Spleen (tissue), 11 donors: ENCODE measurements around the gene ENTR1. TPM values are rescaled to one million over a fixed set of nuclear protein-coding genes. Genes with fewer than 3 reads are reported as not detected.

ENCODE experiments used
- DNase-seq: peaks from one replicate; pipeline ENCODE4 v3.0.0-alpha.2; 2020
- H3K27ac ChIP-seq, 8 donors: fragments of 200-600 bp; sonication (generic) in 7 of 8; 1 replicate in 4 of 8; 2 replicates in 4 of 8; pipeline versions ENCODE4 v1.5.0 to v1.8.0; 2016 to 2021; ENCODE audit warnings: inconsistent platforms in 4 of 8, mild to moderate bottlenecking in 4 of 8, moderate library complexity in 1 of 8
- H3K27me3 ChIP-seq, 7 donors: fragments of 200-600 bp; sonication (generic) in 6 of 7; replicated peaks in 1 of 7; 1 replicate in 4 of 7; 2 replicates in 3 of 7; pipeline versions ENCODE4 v1.5.0 to v1.8.0; 2016 to 2021; ENCODE audit warnings: inconsistent platforms in 3 of 7, mild to moderate bottlenecking in 1 of 7
- H3K36me3 ChIP-seq, 6 donors: fragments of 200-600 bp; sonication (generic) in 5 of 6; 1 replicate in 4 of 6; 2 replicates in 2 of 6; pipeline versions ENCODE4 v1.5.0 to v1.8.0; 2016 to 2021; ENCODE audit warnings: inconsistent platforms in 2 of 6
- H3K4me1 ChIP-seq, 6 donors: fragments of 200-600 bp; sonication (generic) in 5 of 6; 1 replicate in 3 of 6; 2 replicates in 3 of 6; pipeline versions ENCODE4 v1.5.0 to v1.8.0; 2016 to 2021; ENCODE audit warnings: inconsistent platforms in 3 of 6
- H3K4me3 ChIP-seq, 8 donors: fragments of 200-600 bp; sonication (generic) in 7 of 8; 1 replicate in 4 of 8; 2 replicates in 4 of 8; pipeline versions ENCODE4 v1.5.0 to v1.8.0; 2016 to 2021; ENCODE audit warnings: inconsistent platforms in 4 of 8, mild to moderate bottlenecking in 4 of 8, moderate library complexity in 2 of 8
- H3K9me3 ChIP-seq, 8 donors: fragments of 200-600 bp; sonication (generic) in 7 of 8; 1 replicate in 4 of 8; 2 replicates in 4 of 8; pipeline versions ENCODE4 v1.5.0 to v1.8.0; 2016 to 2021; ENCODE audit warnings: inconsistent platforms in 4 of 8
- CTCF ChIP-seq, 11 experiments: fragments of 200-600 bp in 7 of 11; fragments of 450-650 bp in 4 of 11; sonication (generic) in 4 of 11; IDR thresholded peaks in 8 of 11; conservative IDR thresholded peaks in 3 of 11; 1 replicate in 7 of 11; 2 replicates in 4 of 11; pipeline versions ENCODE4 v1.4.0 to v1.8.0; 2016 to 2021; ENCODE audit warnings: antibody characterized with exemption in 11 of 11, inconsistent platforms in 4 of 11, mild to moderate bottlenecking in 1 of 11
- POLR2A ChIP-seq, 3 donors: fragments of 450-650 bp; IDR thresholded peaks; one replicate each; pipeline ENCODE4 v1.5.1; 2017; ENCODE audit warnings: antibody characterized with exemption in 3 of 3, mild to moderate bottlenecking in 1 of 3
- POLR2AphosphoS5 ChIP-seq, 3 donors: sonication (generic); formaldehyde crosslinking; IDR thresholded peaks; one replicate each; pipeline ENCODE4 v1.5.1; 2017; ENCODE audit warnings: antibody characterized with exemption in 3 of 3
- WGBS, 5 donors: extraction: QIAGEN DNeasy Blood & Tissue Kit in 3 of 5; methylation state at CpG; one replicate each; pipeline versions ENCODE4 v1.1.5 to v1.1.7; 2013 to 2018; 5-methylcytosine and 5-hydroxymethylcytosine counted together
- intact Hi-C: fragments of 100-400 bp; cut with DNase I; formaldehyde crosslinking; loops from one replicate; pipeline ENCODE4 v1.15.0; 2023; ENCODE audit warnings: low total_unique reads
- polyA plus RNA-seq, 3 donors: library from polyadenylated mRNA; stranded (reverse); fragments of 200-250 nt; gene quantifications; one replicate each; pipeline ENCODE4 v1.2.1, GENCODE V29; 2013
- total RNA-seq, 7 donors: library from RNA; depleted of rRNA in 3 of 7; stranded (reverse); fragments of >200 nt in 3 of 7; fragmentation: NEBNext Ultra II Directional in 4 of 7; extraction: Animal tissue kit (Norgen Biotek cat#: 25700) in 4 of 7; gene quantifications; one replicate each; pipeline versions ENCODE4 v1.1.0 to v1.2.1, GENCODE V29; 2016 to 2021
- donor health status: healthy with polysubstance abuse.
- donor health status: DM: no; HTN: no; CAD: no; lungs with moderate emphysema.
- donor health status: DM: no; HTN: no; CAD: no.
- donor health status: Bipolar disorder and iron deficiency.
- donor health status: healthy.
- donor health status: DM: no; HTN: no; CAD: no.
- donor health status: DM: yes; HTN: yes; CAD: no.

Gene ENTR1
- total and polyA plus RNA-seq, 10 donors: 38.5 to 78.5 (median 61.0) TPM

GRCh38 chr9:136436055-136436634 is 25.7 kb upstream of the ENTR1 start:
- no peak for DNase-seq

GRCh38 chr9:136434580-136435169 is 24.3 kb upstream of the ENTR1 start:
- no peak for DNase-seq
- Histone ChIP-seq H3K4me1 (peaks cover 13 to 58% (median 39%) of the 10 kb centered on the region in 6 donors), H3K9me3 (no peaks in the 10 kb centered on the region), H3K27me3 (peaks cover 0 to 7% (median 0%) of the 10 kb centered on the region in 7 donors), H3K36me3 (peaks cover 0 to 66% (median 31%) of the 10 kb centered on the region in 6 donors), H3K4me3 (no peak overlapping the region), H3K27ac (no peak overlapping the region)
- intact Hi-C loops: no loop called here
- 89 to 95% (median 91%) methylated on average over 12 to 17 of the region's 17 CpGs for WGBS, 5 donors
- TF ChIP-seq POLR2A (IDR thresholded peaks at IDR 0.05): no peak
- no peak for TF ChIP-seq POLR2AphosphoS5 (IDR thresholded peaks at IDR 0.05)
- TF ChIP-seq CTCF (IDR thresholded peaks at IDR 0.05 in 8 of 11, conservative IDR thresholded peaks at IDR 0.05 in 3 of 11): no peak

More at GRCh38 chr9:136436055-136436634, 25.7 kb upstream of the ENTR1 start:
- Histone ChIP-seq H3K36me3 (peaks cover 0 to 59% (median 25%) of the 10 kb centered on the region in 6 donors), H3K27ac (no peak overlapping the region), H3K4me1 (peaks cover 24 to 62% (median 48%) of the 10 kb centered on the region in 6 donors), H3K9me3 (no peaks in the 10 kb centered on the region), H3K27me3 (peaks cover 0 to 7% (median 0%) of the 10 kb centered on the region in 7 donors), H3K4me3 (peak overlapping the region in 1 of 8 donors; percentile 99)
- intact Hi-C loops: no loop called here
- 89 to 93% (median 93%) methylated on average over 19 to 25 of the region's 25 CpGs for WGBS, 5 donors
- TF ChIP-seq POLR2AphosphoS5 (IDR thresholded peaks at IDR 0.05) (peak in 1 of 3 donors; percentile 12), CTCF (IDR thresholded peaks at IDR 0.05 in 8 of 11, conservative IDR thresholded peaks at IDR 0.05 in 3 of 11) (no peak)

GRCh38 chr9:136433849-136434579 is 23.6 kb upstream of the ENTR1 start:
- Histone ChIP-seq H3K4me3 (no peak overlapping the region), H3K27ac (no peak overlapping the region), H3K9me3 (no peaks in the 10 kb centered on the region), H3K4me1 (peaks cover 13 to 55% (median 37%) of the 10 kb centered on the region in 6 donors), H3K36me3 (peaks cover 0 to 72% (median 36%) of the 10 kb centered on the region in 6 donors), H3K27me3 (peaks cover 0 to 6% (median 0%) of the 10 kb centered on the region in 7 donors)
- DNase-seq: no peak
- TF ChIP-seq POLR2A (IDR thresholded peaks at IDR 0.05): no peak
- TF ChIP-seq POLR2AphosphoS5 (IDR thresholded peaks at IDR 0.05): no peak
- TF ChIP-seq CTCF (IDR thresholded peaks at IDR 0.05 in 8 of 11, conservative IDR thresholded peaks at IDR 0.05 in 3 of 11): no peak
- WGBS, 5 donors: 92 to 97% (median 94%) methylated on average over 27 to 37 of the region's 37 CpGs
- intact Hi-C loops: no loop called here
